NCI-H748 (cell line): ENCODE data around the gene GMDS.

Source experiments
- DNase-seq: peaks from one replicate; lab custom pipeline; 2025; ENCODE audit not compliant: unreplicated experiment; lab: John Stamatoyannopoulos, UW

Gene GMDS

DNA sequence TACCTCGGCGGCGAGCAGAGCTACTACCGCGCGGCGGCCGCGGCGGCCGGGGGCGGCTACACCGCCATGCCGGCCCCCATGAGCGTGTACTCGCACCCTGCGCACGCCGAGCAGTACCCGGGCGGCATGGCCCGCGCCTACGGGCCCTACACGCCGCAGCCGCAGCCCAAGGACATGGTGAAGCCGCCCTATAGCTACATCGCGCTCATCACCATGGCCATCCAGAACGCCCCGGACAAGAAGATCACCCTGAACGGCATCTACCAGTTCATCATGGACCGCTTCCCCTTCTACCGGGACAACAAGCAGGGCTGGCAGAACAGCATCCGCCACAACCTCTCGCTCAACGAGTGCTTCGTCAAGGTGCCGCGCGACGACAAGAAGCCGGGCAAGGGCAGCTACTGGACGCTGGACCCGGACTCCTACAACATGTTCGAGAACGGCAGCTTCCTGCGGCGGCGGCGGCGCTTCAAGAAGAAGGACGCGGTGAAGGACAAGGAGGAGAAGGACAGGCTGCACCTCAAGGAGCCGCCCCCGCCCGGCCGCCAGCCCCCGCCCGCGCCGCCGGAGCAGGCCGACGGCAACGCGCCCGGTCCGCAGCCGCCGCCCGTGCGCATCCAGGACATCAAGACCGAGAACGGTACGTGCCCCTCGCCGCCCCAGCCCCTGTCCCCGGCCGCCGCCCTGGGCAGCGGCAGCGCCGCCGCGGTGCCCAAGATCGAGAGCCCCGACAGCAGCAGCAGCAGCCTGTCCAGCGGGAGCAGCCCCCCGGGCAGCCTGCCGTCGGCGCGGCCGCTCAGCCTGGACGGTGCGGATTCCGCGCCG is 634.7 kb downstream of the GMDS start:
- peak; percentile 73 for DNase-seq

DNA sequence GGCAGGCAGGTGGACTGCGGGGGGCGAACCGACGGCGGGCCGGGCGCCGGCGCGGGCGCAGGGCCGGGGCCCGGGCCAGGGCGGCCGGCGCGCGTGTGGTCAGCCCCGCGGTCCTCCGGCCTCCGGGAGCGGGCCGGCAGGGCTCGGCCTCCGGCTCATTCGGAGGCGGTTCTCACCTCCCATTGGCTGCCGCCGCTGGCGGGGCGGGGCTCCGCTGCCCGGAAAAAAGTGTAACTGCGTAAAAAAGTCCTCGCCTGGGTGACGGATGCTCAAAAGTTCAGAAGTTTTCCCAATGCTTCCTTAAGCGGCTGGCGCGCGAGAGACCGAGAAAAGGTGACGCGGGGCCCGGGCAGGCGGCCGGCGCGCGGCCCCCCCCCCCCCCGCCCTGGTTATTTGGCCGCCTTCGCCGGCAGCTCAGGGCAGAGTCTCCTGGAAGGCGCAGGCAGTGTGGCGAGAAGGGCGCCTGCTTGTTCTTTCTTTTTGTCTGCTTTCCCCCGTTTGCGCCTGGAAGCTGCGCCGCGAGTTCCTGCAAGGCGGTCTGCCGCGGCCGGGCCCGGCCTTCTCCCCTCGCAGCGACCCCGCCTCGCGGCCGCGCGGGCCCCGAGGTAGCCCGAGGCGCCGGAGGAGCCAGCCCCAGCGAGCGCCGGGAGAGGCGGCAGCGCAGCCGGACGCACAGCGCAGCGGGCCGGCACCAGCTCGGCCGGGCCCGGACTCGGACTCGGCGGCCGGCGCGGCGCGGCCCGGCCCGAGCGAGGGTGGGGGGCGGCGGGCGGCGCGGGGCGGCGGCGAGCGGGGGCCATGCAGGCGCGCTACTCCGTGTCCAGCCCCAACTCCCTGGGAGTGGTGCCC is 635.5 kb downstream of the GMDS start, which contains the start of gene FOXC1:
FOXC1 (plus strand) TSS at position 268 of the 849 bp plus-strand sequence; CDS start at position 799, 531 bp downstream.
- DNase-seq: peak; percentile 81

DNA sequence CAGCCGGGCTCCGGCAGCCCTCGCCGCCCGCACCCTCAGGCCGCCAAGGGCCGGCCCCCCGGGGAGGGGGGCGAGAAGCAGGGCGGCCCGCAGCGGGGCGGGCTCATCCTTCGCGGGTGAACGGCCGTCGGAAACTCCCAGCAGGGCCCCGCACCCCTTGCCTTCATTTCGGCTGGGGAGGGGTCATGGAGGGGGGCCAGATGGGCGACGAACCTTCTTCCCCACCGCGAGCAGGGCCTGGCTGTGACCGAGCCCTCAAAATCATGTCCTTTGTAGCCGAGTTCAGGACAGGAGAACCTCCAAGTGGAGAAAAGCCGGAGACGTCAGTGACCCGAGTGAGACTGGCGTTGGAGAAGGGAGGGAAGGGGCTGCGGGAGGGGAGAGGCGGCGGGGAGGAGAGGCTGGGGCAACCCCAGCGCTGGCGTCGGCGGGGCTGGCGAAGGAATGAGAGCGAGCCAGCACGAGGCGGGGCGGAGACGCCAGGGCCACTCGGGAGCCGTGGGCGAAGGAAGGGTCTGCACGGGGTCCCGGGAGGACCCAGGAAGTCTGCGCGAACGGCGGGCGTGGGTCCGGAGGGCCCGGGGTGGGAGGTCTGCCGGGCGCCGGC is 636.3 kb downstream of the GMDS start:
- DNase-seq: peak; percentile 62

DNA sequence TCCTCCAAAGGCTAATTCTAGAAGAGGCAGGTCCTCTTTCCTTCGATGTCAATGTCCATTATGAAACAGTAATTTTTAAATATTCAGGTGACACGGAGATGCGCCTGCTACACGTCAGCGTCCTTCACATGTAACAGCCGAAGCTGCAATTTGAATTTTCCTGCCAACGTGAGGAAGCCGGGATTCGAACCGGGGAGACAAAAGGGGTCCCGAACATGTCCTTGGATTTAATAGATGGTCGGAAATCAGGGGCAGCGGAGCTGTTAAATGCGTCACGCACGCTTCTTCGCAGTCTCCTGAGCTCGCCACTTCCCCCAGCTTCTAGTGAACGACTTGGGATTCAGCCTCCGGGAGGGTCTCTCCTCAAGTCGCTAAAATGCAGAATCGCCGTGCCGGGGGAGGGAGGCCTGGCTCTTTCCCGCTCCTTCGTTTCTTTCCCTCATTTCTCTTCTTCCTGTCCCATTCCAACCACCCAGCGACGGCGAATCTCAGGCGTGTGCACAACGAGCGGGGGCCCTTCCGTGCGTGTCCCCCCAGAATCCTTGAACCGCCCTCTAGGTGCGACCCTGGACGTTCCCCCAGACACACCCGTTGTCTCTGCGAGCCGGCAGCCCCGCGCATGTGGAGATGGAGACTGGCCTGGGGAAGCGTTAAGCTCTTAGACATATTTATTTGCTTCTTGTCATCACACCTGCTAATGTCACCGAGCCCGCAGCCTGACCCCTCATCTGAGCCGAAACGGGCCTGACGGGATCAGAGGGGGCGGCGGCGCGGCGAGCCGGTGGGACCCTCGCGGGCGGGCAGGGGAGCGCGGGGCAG is 637.0 kb downstream of the GMDS start:
- peak; percentile 66 for DNase-seq

DNA sequence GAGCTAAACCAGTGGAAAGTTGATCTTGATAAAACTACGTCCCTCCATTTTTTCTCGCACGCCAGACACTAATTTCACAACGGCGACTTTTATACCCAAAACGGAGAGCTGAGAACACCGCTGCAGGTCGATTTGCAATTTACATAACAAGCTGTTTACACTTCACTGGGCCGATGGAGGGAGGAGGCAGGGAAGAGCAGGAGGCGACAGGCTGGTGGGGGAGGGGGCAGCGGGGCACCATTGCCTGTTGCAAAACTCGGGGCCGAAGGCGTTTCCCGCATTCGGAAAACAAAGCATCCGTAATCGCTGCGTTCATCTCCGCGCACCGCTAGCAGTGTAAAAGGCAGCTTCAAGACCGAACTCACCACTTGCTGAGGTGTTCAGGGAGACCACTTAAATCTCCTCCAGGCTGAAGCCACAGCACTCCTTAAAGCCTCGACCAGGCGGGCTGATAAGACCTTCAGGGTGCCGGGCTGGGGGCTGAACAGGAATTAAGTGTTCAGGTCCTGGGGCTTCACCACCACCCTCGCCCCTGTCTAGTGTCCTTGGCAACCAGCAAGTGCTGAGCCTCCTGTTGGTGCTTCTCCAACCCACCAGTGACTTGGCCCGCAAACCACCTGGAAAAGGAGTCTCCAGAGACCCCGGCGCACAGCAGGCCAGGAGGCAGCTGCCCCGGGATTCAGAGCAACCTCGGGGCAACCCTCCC is 637.7 kb downstream of the GMDS start:
- peak; percentile 82 for DNase-seq

DNA sequence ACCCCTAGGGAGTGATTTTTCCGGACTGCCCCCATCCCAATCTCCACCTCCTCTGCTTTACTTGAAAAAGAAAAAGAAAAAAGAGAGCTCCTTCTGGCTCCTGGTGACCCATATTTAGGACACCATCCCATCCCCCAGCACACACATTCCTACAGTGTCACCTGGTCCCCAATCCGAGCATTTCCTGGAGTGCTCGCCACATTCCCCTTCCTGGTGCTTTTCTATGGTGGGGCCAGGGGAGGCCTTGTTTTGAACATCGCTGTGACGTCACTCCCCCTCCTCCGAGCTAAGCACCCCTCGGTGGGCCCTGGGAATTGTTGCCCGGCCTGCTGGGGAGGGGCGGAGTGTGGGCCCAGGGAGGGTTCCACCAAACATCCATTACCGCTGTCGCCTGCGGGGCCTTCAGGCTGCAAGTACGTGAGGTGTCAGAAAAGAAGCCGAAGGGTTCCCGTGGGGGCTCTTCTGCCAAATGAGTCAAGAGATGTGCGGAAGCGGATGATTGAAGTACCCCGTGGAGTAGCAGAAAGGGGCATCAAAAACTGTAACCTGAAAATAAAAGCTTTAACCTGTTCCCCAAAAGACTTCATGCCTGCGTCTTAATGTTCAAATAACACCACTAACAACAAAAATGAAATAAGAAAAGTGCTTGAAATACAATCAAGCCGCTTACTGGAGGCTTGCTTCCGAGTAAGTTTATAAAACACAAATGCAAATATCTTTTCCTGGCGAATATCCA is 638.5 kb downstream of the GMDS start:
- peak; percentile 26 for DNase-seq

DNA sequence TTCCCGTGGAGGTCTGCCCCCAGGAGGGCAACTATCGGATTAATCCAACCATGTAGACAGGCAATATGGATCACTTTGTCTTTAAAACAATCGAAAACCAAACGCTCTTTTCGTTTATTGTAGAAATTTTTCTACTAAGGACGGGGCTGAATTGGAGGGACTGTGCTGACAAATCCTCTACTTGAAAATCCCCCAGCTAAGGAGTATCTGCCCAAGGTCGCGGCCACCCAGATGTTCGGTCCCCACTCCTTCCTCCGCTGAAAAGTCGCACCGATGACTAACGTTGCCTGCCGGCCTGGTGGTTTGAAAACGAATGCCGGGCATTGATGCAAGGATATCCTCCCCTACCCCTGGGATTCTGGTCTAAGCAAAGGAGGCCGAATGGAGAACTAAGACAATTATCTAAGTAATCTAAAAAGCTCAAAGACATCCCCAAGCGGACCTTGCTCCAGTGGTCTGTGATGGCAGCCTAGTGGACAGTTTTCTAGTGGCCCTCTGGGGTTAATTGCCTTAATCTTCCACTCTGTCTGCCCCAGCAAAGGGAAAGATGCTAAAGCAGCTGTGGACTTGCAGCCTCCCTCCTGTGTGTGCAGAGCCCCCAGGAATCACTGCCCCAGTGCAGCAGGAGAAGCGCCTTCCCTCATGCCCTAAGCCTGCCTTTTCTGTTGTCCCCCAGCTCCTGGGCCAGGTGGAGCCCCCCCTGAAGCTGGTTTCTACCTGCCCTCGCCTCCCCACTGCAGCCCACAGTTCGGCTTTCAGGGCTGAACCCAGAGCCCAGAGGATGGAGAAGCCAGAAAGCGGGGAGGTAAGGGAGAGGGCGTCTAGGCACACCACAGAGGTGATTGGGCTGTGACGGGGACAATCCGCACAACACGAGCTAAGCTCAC is 639.3 kb downstream of the GMDS start:
- no peak for DNase-seq

DNA sequence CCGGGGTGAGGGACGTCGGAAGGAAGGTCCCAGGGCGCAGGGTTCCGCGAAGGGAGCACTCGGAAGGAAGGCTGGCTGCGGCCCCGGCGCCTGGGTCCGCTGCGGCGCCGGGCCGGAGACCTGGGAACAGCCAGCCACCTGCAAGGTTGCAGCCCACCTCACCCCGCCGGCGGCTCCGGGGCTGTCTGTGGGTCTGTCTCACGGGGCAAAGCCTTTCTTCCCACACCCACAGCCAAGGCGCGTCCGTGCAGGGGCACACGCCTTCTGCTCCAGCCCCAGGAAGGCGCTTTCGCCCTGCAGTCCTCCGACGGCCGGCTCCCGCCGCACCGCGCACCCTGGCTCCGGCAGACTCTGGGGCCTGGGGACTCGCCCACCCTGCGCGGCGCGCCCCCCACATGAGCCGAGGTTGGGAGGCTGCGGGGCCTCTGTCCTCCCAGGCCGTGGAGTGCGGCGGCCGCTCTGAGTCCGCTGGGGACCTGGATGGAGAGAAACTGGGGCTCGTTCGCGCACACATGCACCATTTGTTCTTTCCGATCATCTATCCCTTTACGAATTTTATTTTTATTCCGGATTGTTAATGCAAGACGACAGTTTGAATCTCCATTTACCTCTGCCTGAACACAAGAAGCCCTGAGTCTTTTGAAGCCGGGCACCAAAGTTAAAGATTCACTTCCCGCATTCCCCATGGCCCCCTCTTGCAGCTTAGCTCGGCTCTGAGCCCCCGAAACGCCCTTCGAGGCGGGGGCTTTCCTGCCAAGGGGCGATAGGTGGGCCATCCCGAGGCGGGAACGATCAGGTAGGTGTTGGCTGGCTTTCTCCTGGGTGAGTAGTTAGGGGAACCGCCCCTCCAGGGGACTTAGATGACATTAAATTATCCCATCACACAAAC is 640.2 kb downstream of the GMDS start:
- DNase-seq: no peak

DNA sequence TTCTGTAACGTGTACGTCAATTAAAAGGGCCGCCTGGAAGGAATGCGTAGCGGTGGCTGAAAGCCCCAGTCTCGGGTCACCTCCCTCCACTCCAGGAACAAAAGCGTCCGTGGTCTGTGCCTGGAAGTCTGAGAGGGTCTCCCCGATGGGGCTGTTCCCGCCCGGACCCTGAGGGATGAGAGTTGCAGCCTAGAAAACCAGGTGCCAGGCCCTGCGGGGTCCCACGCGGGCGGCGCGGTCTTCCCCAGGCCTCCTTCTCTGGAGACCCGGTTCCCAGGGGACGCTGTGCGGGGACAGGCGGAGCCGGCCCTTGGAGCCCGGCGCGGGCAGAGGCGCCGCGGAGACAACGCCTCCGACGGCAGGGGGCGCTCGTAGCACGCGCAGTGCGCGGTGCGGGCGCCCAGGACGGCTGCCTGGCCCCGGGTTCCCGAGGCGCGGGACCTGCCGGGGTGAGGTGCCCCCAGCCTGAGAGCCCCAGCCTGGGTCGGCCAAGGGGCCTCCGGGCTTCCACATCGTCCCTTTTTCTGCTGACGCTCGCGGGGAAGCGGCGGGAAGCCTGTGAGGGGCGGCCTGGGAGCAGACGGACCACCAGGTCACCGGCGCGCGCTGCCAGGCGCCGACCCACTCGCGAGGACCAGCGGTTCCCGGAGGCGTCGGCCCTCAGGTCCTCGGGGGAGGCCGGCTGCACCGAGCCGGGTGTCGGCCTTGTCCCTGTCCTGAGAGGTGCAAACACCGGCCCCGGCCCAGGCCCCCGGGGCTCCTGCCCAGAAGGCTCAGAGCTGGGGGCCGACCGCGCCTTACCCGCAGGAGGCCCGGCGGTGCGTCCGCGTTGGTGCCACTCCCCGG is 641.0 kb downstream of the GMDS start:
- DNase-seq: peak; percentile 85

DNA sequence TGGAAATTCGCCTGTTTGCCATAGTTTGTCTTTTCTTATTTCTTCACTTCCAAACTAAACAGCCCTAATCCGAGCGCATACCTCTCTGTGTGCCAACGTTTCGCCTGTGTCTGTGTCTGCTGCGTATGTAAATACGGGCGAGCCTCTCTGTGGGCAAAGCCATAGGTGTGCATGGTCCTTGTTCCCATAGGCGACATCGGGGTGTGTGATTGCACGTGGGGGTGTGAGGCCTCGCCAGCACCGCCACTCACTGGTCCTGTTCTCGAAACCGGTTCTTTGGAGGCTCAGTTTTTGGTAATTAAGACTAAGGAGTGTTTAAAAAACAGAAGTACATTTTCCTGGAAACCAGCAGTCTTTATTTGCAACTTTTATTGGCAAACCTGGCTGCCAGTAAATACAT is 641.7 kb downstream of the GMDS start:
- no peak for DNase-seq

DNA sequence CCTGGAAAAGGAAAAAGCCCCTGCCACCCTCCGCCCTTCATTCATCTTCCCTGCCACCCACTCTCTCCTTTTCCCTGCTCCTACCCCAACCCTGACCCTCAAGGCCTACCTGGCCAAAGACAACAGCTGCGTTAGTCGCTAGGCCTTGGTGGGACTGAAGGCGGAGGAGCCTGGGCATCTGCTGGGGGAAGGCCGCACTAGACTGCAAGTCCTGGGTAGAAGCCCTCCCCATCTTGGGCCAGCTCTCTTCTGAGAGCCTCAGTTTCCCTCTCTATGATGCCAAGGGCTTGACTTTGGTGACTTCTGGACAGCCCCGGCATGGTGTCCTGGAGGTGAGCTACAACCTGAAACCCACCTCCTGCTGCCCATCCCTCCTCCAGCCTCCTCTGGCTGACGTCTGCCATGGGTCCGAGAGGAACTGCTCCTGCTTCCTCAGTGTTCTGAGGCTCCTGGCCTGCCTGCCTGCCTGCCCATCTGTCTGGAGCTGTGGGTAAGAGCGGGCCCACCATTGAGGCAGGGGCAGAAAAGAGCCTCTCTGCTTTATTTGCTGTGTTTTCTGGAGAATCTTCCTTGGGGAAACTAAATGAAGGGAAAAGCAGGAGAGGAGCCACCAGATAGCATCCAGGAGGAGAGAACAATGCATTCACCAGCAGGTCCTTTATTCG is 643.2 kb downstream of the GMDS start:
- DNase-seq: no peak

DNA sequence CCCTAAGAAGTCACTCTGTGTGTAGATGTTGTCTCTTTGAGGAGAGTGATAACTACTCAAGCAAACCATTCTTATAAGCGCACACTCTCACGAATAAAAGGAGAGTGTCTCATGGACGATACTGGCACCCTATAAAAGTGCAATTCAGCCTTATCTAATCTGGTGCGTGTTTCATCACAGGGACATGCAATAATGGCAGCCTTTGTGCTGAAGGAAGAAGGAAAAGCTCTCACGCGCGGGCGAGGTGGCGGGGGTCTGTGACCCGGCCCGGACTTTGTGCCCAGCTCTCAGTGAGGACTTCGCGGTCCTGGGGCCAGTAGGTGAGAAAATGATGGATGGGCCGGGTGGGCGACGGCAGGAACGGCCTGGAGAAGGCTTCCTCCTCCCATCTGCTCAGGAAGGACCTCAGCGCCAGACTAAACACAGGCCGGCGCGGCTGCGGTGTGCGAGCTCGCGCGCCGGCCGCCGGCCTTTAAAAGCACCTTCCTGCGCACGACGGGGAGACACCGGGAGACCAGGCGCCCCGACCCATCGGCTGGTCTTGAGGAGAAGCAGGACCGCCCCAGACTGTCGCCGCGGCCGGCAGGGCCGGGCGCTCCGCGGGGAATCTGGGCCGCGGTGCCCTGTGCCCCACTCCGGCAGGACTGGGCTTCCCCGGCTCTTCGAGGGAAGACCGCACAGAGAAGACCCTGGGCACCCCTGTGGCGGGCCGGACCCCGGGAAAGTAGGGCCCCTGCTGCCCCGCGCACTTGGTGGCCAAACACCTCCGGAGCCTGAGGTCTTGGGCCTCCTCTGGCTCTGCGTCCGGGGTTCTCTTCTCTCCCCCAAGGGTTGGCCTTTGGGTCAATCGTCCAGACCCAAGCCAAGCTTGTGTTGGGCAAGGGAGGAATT is 644.0 kb downstream of the GMDS start:
- no peak for DNase-seq

DNA sequence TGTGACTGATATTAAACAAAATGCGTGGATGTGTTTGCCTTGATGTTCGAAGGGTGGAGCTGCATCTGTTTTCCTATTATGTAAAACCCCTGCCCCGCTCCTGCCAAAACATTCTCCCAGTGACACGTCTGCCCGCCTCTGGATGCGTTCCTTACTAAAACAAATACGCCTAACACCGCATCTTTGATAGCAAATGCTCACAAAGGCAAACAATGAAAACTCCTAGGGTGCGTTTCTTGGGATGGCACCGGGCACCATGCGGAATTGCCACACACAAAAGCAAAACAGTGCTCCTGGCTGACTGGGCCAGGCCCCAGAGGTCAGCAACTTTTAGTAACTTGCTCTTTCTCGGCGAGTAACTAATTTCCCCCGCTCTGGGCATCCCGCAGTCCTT is 644.6 kb downstream of the GMDS start:
- peak; percentile 81 for DNase-seq

DNA sequence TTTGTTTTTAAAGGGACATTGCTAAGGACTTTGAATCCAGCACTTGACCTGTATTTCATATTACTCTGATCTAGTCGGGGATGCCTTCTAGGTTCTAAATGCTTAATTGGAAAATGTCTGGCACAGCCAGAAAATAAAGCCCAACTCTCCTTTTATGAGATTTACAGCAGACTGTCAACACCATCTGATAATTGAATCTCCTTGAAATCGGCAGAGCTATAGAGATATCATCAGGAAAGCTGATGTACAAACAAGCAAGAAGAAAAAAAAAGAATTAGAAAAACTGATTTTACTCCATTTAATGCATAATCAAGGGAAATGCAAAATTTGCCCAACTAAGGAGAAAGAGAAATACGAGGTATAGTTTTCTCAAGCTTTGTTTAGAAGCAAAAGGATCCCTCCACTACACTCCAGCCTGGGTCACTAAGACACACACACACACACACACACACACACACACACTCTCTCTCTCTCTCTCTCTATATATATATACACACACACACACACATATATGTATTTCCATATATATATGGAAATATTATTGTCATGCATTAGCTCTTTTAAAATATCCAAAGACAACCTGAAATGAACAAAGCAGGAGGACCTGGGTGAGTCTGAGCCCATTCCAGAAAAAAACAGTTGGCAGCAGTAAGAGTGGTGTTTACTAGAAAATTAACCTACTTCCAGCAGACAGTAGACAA is 645.2 kb downstream of the GMDS start:
- DNase-seq: no peak
